ENCODE results near the gene SUPT4H1.

The SUPT4H1 gene

DNA sequence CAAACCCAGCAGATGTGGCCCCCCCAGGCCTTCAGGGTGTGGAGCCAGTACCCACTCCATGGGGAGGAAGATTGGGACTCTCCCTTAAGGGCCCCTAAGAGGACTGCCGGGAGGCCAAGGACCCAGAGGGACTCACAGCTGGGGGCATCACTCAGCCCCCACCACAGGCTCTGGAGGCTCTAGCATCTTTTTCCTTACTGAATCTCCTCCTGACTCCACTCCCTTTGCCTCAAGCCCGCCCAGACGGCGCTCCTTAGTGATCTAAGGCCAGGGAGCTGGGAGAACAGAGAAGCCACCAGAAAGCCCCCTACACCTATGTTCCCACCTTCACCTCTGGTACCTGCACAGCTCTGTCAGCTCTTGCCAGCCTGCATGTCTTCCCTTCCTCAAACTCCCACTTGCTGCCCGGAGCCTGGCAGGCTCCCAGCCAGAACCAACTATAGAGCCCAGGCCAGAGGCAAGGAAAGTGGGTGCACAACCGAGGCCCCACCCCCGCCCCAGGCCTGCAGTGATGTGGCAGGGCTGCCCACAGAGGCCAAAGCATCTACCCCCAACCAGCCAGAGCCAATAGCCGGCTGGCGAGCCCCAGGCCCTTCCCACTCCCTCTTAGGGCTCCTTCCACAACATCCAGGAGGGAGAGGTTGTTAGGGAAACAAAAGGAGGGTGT is 48.9 kb downstream of the SUPT4H1 start:
- no peak for DNase-seq

DNA sequence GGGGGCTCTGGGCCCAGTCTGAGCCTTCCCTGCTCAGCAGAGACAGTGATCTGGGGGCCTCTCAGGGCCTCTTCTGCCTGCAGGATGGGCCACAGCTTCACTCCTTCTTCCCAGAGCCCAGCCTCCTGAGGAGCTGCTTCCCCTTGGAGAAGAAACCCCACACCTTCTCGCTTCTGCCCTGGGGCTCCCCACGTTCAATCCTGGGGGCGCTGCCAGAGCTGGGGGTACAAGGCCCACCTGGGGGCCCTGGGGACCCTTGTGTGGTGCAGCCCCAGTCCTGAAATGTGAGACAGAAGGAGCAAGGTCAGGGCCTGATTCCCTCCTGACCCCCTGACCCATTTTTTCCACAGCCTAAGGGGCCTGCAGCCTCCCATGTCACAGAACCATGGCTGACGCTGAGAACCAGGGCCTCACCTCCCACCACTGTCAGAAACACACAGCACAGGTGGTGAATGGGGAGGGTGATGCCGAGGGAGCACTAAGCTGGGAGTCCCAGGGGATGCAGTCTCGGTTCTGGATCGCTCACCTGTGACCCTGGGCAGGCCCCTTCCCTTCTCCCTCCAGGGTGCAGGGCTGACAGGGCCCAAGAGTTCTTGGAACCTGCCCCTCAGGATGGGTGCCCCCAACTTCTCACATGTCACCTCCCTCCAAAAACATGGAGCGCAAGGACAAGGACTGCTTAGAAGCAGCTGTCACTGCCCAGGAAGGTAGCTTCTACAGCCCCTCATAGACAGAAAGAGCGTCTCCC is 49.7 kb downstream of the SUPT4H1 start:
- DNase-seq, result no peak

DNA sequence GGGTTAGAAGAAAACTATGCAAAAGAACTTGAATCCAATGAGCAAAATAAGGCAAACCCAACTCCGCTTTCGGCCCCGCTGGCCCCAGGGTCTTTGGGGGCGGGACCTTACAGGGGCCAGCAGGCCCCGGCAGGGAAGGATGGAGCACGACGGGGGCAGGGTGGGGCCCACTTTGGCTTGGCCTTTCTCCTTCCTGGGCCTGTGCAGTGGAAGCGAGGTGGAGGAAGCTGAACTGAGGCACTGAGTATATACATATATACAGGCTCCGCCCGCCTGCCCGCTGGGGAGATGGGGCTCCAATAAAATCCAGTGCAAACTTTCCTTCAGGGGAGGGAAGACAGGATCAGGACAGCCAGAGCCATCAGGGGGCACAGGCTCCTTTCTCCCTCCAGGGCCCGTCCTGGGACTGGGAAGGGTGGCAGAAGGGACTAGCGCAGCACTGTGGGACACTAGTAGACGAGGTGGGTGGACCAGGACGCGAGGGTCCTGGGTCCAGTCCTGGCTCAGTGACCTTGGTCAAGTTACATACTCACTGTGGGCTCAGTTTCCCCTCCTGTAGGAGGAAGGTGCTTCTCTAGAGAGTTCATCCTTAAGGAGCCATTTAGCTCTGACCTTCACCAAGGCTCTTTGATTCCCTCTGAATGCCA is 50.4 kb downstream of the SUPT4H1 start:
- DNase-seq, result no peak

DNA sequence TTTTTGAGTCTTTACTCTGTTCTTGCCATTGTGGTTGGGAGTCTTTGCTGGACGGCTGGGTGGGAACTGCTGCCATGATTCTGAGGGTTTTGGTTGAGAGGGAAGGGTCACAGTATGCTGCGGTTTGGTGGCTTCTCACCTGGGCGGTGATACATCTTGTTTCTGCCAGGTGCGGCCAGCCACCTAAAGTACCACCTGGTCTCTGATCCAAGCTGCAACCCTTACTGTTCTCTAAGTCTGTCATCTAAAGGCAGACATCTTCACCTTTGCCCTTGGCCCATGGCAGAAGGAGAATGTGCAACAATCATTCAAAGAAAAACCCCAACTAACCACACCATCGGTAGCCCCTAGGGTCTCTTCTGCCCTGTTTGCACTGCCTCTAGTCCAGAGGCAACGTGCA is 51.7 kb downstream of the SUPT4H1 start:
- DNase-seq, result no peak

All from NCI-H1930 (cell line).